A549 (cell line): Measurements from ENCODE around the gene CLMN. TPM values are rescaled to one million over a fixed set of nuclear protein-coding genes. Genes with fewer than 3 reads are reported as not detected.

Experiments
- ATAC-seq, 2 experiments: fragments of 200-7000 bp in 1 of 2; fragments of >200 bp in 1 of 2; cut with Nextera tagmentation in 1 of 2; cut with Tn5 transposase in 1 of 2; 3 replicates each; pipeline versions ENCODE4 v1.8.0 to v1.9.1; 2018 to 2020; ENCODE audit warnings: mild to moderate bottlenecking in 1 of 2, moderate library complexity in 1 of 2
- CTCF ChIA-PET: fragments of 300-600 bp; sonication (Branson Sonifier 250); formaldehyde crosslinking; extraction: SDS; loops from one replicate; lab custom pipeline; 2021; ENCODE audit warnings: antibody characterized with exemption, inconsistent platforms; lab: Yijun Ruan, JAX
- POLR2A ChIA-PET: fragments of 350-600 bp; formaldehyde crosslinking; extraction: SDS; loops from one replicate; lab custom pipeline; 2021; ENCODE audit warnings: antibody characterized with exemption, inconsistent platforms; lab: Yijun Ruan, JAX
- DNase-seq, 2 experiments: peaks; one replicate each; pipeline versions ENCODE4 v3.0.0 to v3.0.0-alpha.2; 2011 to 2016; ENCODE audit warnings: low read depth in 1 of 2, low spot score in 1 of 2
- FAIRE-seq: peaks from 2 replicates; lab custom pipeline; 2011; peaks lifted over from hg19 to GRCh38; lab: Jason Lieb, UNC
- H3K27ac ChIP-seq, 2 experiments: fragments of >200 bp; sonication (Bioruptor Twin); formaldehyde crosslinking; 3 replicates each; pipeline ENCODE4 v1.5.1; 2016 to 2017
- H3K4me1 ChIP-seq: fragments of >200 bp; sonication (Bioruptor Twin); formaldehyde crosslinking; 3 replicates; pipeline ENCODE4 v1.6.1; 2016
- H3K4me2 ChIP-seq: fragments of >200 bp; sonication (Bioruptor Twin); formaldehyde crosslinking; 3 replicates; pipeline ENCODE4 v1.6.1; 2016
- H3K4me3 ChIP-seq: fragments of >200 bp; sonication (Bioruptor Twin); formaldehyde crosslinking; 3 replicates; pipeline ENCODE4 v1.5.1; 2016
- H3K9me3 ChIP-seq: fragments of >200 bp; sonication (Bioruptor Twin); formaldehyde crosslinking; 3 replicates; pipeline ENCODE4 v1.6.1; 2016
- BCL3 ChIP-seq: fragments of >200 bp; sonication (Bioruptor Twin); formaldehyde crosslinking; IDR thresholded peaks from 3 replicates; pipeline ENCODE4 v1.6.1; 2016
- BHLHE40 ChIP-seq: IDR thresholded peaks from 2 replicates; pipeline ENCODE4 v1.6.1; 2012; ENCODE audit warnings: low read depth, low read length, inconsistent platforms
- CBX2 ChIP-seq: fragments of 200-600 bp; sonication (generic); IDR thresholded peaks from 2 replicates; pipeline ENCODE4 v1.6.1; 2016; ENCODE audit warnings: low read depth, mild to moderate bottlenecking, borderline replicate concordance
- CHD2 ChIP-seq: fragments of 150-350 bp; IDR thresholded peaks from 2 replicates; pipeline ENCODE4 v1.6.1; 2014; ENCODE audit warnings: low read length; ENCODE audit not compliant: partially characterized antibody
- CHD4 ChIP-seq: fragments of 200-600 bp; sonication (generic); IDR thresholded peaks from 2 replicates; pipeline ENCODE4 v1.6.1; 2016; ENCODE audit warnings: antibody characterized with exemption, mild to moderate bottlenecking, borderline replicate concordance
- E2F6 ChIP-seq: IDR thresholded peaks from 2 replicates; pipeline ENCODE4 v1.6.1; 2012; ENCODE audit warnings: low read depth, borderline replicate concordance
- EHMT2 ChIP-seq: fragments of 200-600 bp; sonication (generic); IDR thresholded peaks from 2 replicates; pipeline ENCODE4 v1.6.1; 2016; ENCODE audit warnings: antibody characterized with exemption, low read depth, mild to moderate bottlenecking, moderate library complexity
- FOSB ChIP-seq: fragments of 250-450 bp; sonication (Bioruptor Pico); IDR thresholded peaks from 2 replicates; pipeline ENCODE4 v1.5.0; 2020; ENCODE audit warnings: mild to moderate bottlenecking, moderate library complexity
- GATA3 ChIP-seq: IDR thresholded peaks from 2 replicates; pipeline ENCODE4 v1.6.1; 2012; ENCODE audit warnings: borderline replicate concordance
- HDAC2 ChIP-seq: fragments of 200-600 bp; sonication (generic); IDR thresholded peaks from 2 replicates; pipeline ENCODE4 v1.6.1; 2016
- HES2 ChIP-seq: fragments of >200 bp; sonication (Bioruptor Twin); formaldehyde crosslinking; IDR thresholded peaks from 2 replicates; pipeline ENCODE4 v1.6.1; 2016
- HOXA7 ChIP-seq: fragments of 250-450 bp; sonication (Bioruptor Pico); IDR thresholded peaks from 2 replicates; pipeline ENCODE4 v1.5.0; 2020; ENCODE audit warnings: mild to moderate bottlenecking, moderate library complexity
- KDM5A ChIP-seq: fragments of 200-600 bp; sonication (generic); IDR thresholded peaks from 2 replicates; pipeline ENCODE4 v1.6.1; 2016; ENCODE audit warnings: antibody characterized with exemption, mild to moderate bottlenecking
- MAFK ChIP-seq: fragments of 450-650 bp; IDR thresholded peaks from 2 replicates; pipeline ENCODE4 v1.6.1; 2014; ENCODE audit not compliant: partially characterized antibody
- MYC ChIP-seq: IDR thresholded peaks from 2 replicates; pipeline ENCODE4 v1.6.1; 2012; ENCODE audit warnings: mild to moderate bottlenecking, inconsistent platforms, low read length, improper control_type of control experiment, borderline replicate concordance
- NR3C1 ChIP-seq: fragments of >200 bp; sonication (Bioruptor Twin); formaldehyde crosslinking; IDR thresholded peaks from 3 replicates; pipeline ENCODE4 v1.6.1; 2017
- RAD21 ChIP-seq, 2 experiments: fragments of >200 bp in 1 of 2; sonication (Bioruptor Twin) in 1 of 2; formaldehyde crosslinking in 1 of 2; IDR thresholded peaks in 1 of 2; conservative IDR thresholded peaks in 1 of 2; 2 replicates in 1 of 2; 3 replicates in 1 of 2; pipeline ENCODE4 v1.6.1; 2012 to 2018; ENCODE audit warnings: inconsistent platforms in 1 of 2
- RNF2 ChIP-seq: fragments of 200-600 bp; sonication (generic); IDR thresholded peaks from 2 replicates; pipeline ENCODE4 v1.6.1; 2016; ENCODE audit warnings: low read depth, mild to moderate bottlenecking, antibody characterized with exemption, moderate library complexity, borderline replicate concordance
- ZNF302 ChIP-seq: fragments of 250-450 bp; sonication (Bioruptor Pico); IDR thresholded peaks from 2 replicates; pipeline ENCODE4 v1.9.0; 2021; ENCODE audit warnings: inconsistent platforms, mild to moderate bottlenecking, moderate library complexity
- WGBS: methylation state at CpG from one replicate; pipeline ENCODE4 v1.1.6; 2017; ENCODE audit errors: missing lambda C conversion rate; 5-methylcytosine and 5-hydroxymethylcytosine counted together
- polyA plus RNA-seq, 4 experiments: library from polyadenylated mRNA; depleted of rRNA in 3 of 4; stranded (reverse); fragments of >200 nt; fragmentation: RNase III in 1 of 4; extraction: RNeasy Plus Mini Kit Qiagen cat#74134 plus additional on column Dnase treatment in 1 of 4; gene quantifications; 2 replicates in 3 of 4; 3 replicates in 1 of 4; pipeline ENCODE4 v1.2.3, GENCODE V29; 2011 to 2017

Gene CLMN
- polyA plus RNA-seq, 2 of the 4 experiments (the other 2 are of a cell fraction), result 2.9 to 10.6 TPM

GRCh38 chr14:95164506-95164905 lies 155.2 kb downstream of the CLMN start:
- ChIA-PET CTCF (no interaction called here), POLR2A (no interaction called here)
- FAIRE-seq, result no peak
- H3K4me3 ChIP-seq, result no peak overlapping the region
- WGBS, result 95% methylated on average over 1 of the region's 1 CpG
- no peak for ATAC-seq
- peaks cover 4% of the 10 kb centered on the region; the same call in 2 of the 3 replicates for H3K9me3 ChIP-seq
- no peak overlapping the region for H3K27ac ChIP-seq
- DNase-seq, result no peak
- H3K4me1 ChIP-seq, result no peaks in the 10 kb centered on the region
- no peak overlapping the region for H3K4me2 ChIP-seq
- no peak for TF ChIP-seq HES2
- TF ChIP-seq BCL3, result no peak
- no peak for TF ChIP-seq E2F6
- no peak for TF ChIP-seq MYC
- no peak for TF ChIP-seq EHMT2
- no peak for TF ChIP-seq GATA3
- no peak for TF ChIP-seq FOSB (CRISPR knock-in tag)
- TF ChIP-seq KDM5A, result no peak
- TF ChIP-seq HOXA7, result no peak
- TF ChIP-seq NR3C1, result no peak

GRCh38 chr14:95163666-95164065 lies 156.0 kb downstream of the CLMN start:
- WGBS, result 93% methylated on average over 3 of the region's 3 CpGs
- ATAC-seq, result no peak

GRCh38 chr14:95163132-95163531 lies 156.6 kb downstream of the CLMN start:
- CTCF ChIA-PET, result interaction anchor here (1.4 kb wide), 1 partner anchor 198 kb away, joined by 4 read pairs; no protein-coding TSS in a partner anchor
- no peak for TF ChIP-seq BHLHE40
- no peak for TF ChIP-seq RNF2
- TF ChIP-seq CBX2, result no peak
- Histone ChIP-seq H3K4me2 (no peak overlapping the region), H3K9me3 (peaks cover 4% of the 10 kb centered on the region; the same call in 2 of the 3 replicates), H3K4me1 (peaks cover 5% of the 10 kb centered on the region; the same call in 1 of the 3 replicates), H3K27ac (no peak overlapping the region), H3K4me3 (no peak overlapping the region)
- DNase-seq (no peak), FAIRE-seq (no peak), ATAC-seq (no peak)
- 86% methylated on average over 2 of the region's 2 CpGs for WGBS
- POLR2A ChIA-PET, result no interaction called here

More at GRCh38 chr14:95163666-95164065, 156.0 kb downstream of the CLMN start:
- TF ChIP-seq CHD4 (no peak), ZNF302 (CRISPR knock-in tag) (no peak), E2F6 (no peak), MAFK (no peak)
- H3K27ac ChIP-seq, result no peak overlapping the region
- no peak overlapping the region for H3K4me2 ChIP-seq
- no peak for DNase-seq
- no peak for FAIRE-seq
- H3K4me3 ChIP-seq, result no peak overlapping the region
- H3K9me3 ChIP-seq, result peaks cover 4% of the 10 kb centered on the region; the same call in 2 of the 3 replicates
- POLR2A ChIA-PET, result no interaction called here
- H3K4me1 ChIP-seq, result 0 out of 3 replicates have a peak, but pooled peaks cover under 1% of the 10 kb centered on the region
- CTCF ChIA-PET, result interaction anchor here (1.4 kb wide), 1 partner anchor 198 kb away, joined by 4 read pairs; no protein-coding TSS in a partner anchor

GRCh38 chr14:95162641-95163040 lies 157.1 kb downstream of the CLMN start:
- DNase-seq, result no peak
- ChIA-PET POLR2A (no interaction called here), CTCF (interaction anchor here (0.7 to 1.4 kb wide), 2 partner anchors 130 to 199 kb away, joined by 4 read pairs; no protein-coding TSS in a partner anchor)
- TF ChIP-seq CHD2, result no peak
- TF ChIP-seq RAD21 (conservative IDR thresholded peaks at IDR 0.05 in 1 of 2, IDR thresholded peaks at IDR 0.05 in 1 of 2), result no peak
- no peak for TF ChIP-seq HDAC2
- ATAC-seq, result no peak
- H3K27ac ChIP-seq, result no peak overlapping the region
- no peak overlapping the region for H3K4me2 ChIP-seq
- peaks cover 4% of the 10 kb centered on the region; the same call in 2 of the 3 replicates for H3K9me3 ChIP-seq
- no peak overlapping the region for H3K4me3 ChIP-seq
- no peak for FAIRE-seq
- WGBS, result 93% methylated on average over 2 of the region's 2 CpGs
- H3K4me1 ChIP-seq, result peaks cover 5% of the 10 kb centered on the region; the same call in 1 of the 3 replicates
